CD14-positive monocyte (primary cell): ENCODE results near the gene DCAF6. TPM values are rescaled to one million over a fixed set of nuclear protein-coding genes. Genes with fewer than 3 reads are reported as not detected.

Experiments used
- DNase-seq, 3 donors: peaks; one replicate each; pipeline ENCODE4 v3.0.0-alpha.2; 2011 to 2022
- H2AFZ ChIP-seq: 2 replicates; pipeline ENCODE4 v1.6.0; 2012; ENCODE audit warnings: mild to moderate bottlenecking, low read depth, low read length, inconsistent platforms; ENCODE audit not compliant: insufficient read depth, poor library complexity, severe bottlenecking
- H3K27ac ChIP-seq, 2 donors: 1 replicate in 1 of 2; 2 replicates in 1 of 2; pipeline ENCODE4 v1.5.1; 2012 to 2013; ENCODE audit warnings: low read length in 2 of 2, control low read depth in 1 of 2, inconsistent platforms in 1 of 2, low read depth in 1 of 2, mild to moderate bottlenecking in 1 of 2
- H3K27me3 ChIP-seq, 2 donors: one replicate each; pipeline versions ENCODE4 v1.6.0 to v1.6.1; 2011 to 2013; ENCODE audit warnings: low read length in 2 of 2; ENCODE audit not compliant: control insufficient read depth in 2 of 2, insufficient read depth in 2 of 2
- H3K36me3 ChIP-seq, 2 donors: replicated peaks in 1 of 2; 1 replicate in 1 of 2; 2 replicates in 1 of 2; pipeline versions ENCODE4 v1.5.1 to v1.6.1; 2012 to 2013; ENCODE audit warnings: low read length in 2 of 2, control low read depth in 1 of 2, inconsistent platforms in 1 of 2, mild to moderate bottlenecking in 1 of 2; ENCODE audit not compliant: insufficient read depth in 2 of 2, control insufficient read depth in 1 of 2
- H3K4me1 ChIP-seq, 2 donors: 1 replicate in 1 of 2; 2 replicates in 1 of 2; pipeline versions ENCODE4 v1.5.1 to v1.6.1; 2012 to 2013; ENCODE audit warnings: low read length in 2 of 2, control low read depth in 1 of 2, inconsistent platforms in 1 of 2, mild to moderate bottlenecking in 1 of 2, moderate library complexity in 1 of 2; ENCODE audit not compliant: insufficient read depth in 2 of 2, control insufficient read depth in 1 of 2
- H3K4me2 ChIP-seq: replicated peaks from 2 replicates; pipeline ENCODE3; 2012; ENCODE audit warnings: low read length, moderate library complexity, mild to moderate bottlenecking; ENCODE audit not compliant: poor library complexity, severe bottlenecking; ENCODE audit errors: extremely low read depth
- H3K4me3 ChIP-seq, 3 experiments: fragments of 200-600 bp in 1 of 3; sonication (generic) in 1 of 3; replicated peaks in 1 of 3; 1 replicate in 2 of 3; 2 replicates in 1 of 3; pipeline ENCODE4 v1.5.1; 2011 to 2013; ENCODE audit warnings: low read length in 3 of 3, mild to moderate bottlenecking in 3 of 3, control low read depth in 2 of 3, low read depth in 2 of 3, inconsistent platforms in 1 of 3, moderate library complexity in 1 of 3
- H3K79me2 ChIP-seq: 2 replicates; pipeline ENCODE4 v1.6.0; 2012; ENCODE audit warnings: mild to moderate bottlenecking, control low read depth, inconsistent platforms, low read length, moderate library complexity; ENCODE audit not compliant: insufficient read depth
- H3K9ac ChIP-seq: 2 replicates; pipeline ENCODE4 v1.6.0; 2017; ENCODE audit warnings: low read length, mild to moderate bottlenecking; ENCODE audit not compliant: insufficient read depth, poor library complexity, severe bottlenecking
- H3K9me3 ChIP-seq, 2 donors: replicated peaks in 1 of 2; 1 replicate in 1 of 2; 2 replicates in 1 of 2; pipeline versions ENCODE4 v1.5.1 to v1.6.1; 2012 to 2013; ENCODE audit warnings: low read length in 2 of 2, control low read depth in 1 of 2; ENCODE audit not compliant: control insufficient read depth in 1 of 2, insufficient read depth in 1 of 2
- H4K20me1 ChIP-seq: 2 replicates; pipeline ENCODE4 v1.6.0; 2012; ENCODE audit warnings: mild to moderate bottlenecking, low read length, control low read depth, moderate library complexity; ENCODE audit not compliant: insufficient read depth
- H3K27ac Mint-ChIP-seq, 7 donors: one replicate each; pipeline ENCODE4 v1.8.0; 2020; ENCODE audit warnings: mild to moderate bottlenecking in 7 of 7, mixed read lengths in 7 of 7, moderate library complexity in 6 of 7, inconsistent platforms in 2 of 7
- H3K27me3 Mint-ChIP-seq, 3 donors: one replicate each; pipeline ENCODE4 v1.8.0; 2021 to 2022; ENCODE audit warnings: low read depth in 3 of 3, mild to moderate bottlenecking in 3 of 3, mixed read lengths in 3 of 3, moderate library complexity in 3 of 3, inconsistent platforms in 1 of 3
- H3K36me3 Mint-ChIP-seq, 2 donors: one replicate each; pipeline ENCODE4 v1.8.0; 2020; ENCODE audit warnings: mixed read lengths in 2 of 2, inconsistent platforms in 1 of 2, mild to moderate bottlenecking in 1 of 2
- H3K4me1 Mint-ChIP-seq: one replicate; pipeline ENCODE4 v1.8.0; 2020; ENCODE audit warnings: mild to moderate bottlenecking, mixed read lengths
- H3K4me3 Mint-ChIP-seq, 2 donors: one replicate each; pipeline ENCODE4 v1.8.0; 2020; ENCODE audit warnings: mild to moderate bottlenecking in 2 of 2, mixed read lengths in 2 of 2, moderate library complexity in 1 of 2
- H3K9me3 Mint-ChIP-seq, 7 donors: one replicate each; pipeline ENCODE4 v1.8.0; 2020 to 2022; ENCODE audit warnings: mixed read lengths in 7 of 7, mild to moderate bottlenecking in 6 of 7, moderate library complexity in 6 of 7, inconsistent platforms in 2 of 7
- WGBS: methylation state at CpG from one replicate; pipeline ENCODE4 v1.1.5; 2013; ENCODE audit warnings: missing lambda C conversion rate; ENCODE audit not compliant: insufficient coverage; 5-methylcytosine and 5-hydroxymethylcytosine counted together
- intact Hi-C, 2 donors: fragments of 100-400 bp; cut with micrococcal nuclease; formaldehyde crosslinking; loops; one replicate each; pipeline versions ENCODE4 v1.15.0 to v1.15.1; 2023
- polyA plus RNA-seq, 3 donors: library from polyadenylated mRNA; depleted of rRNA in 1 of 3; unstranded in 2 of 3; stranded (reverse) in 1 of 3; fragments of 300-500 nt in 2 of 3; fragments of >200 nt in 1 of 3; fragmentation: Illumina TruSeq in 2 of 3; gene quantifications; 1 replicate in 2 of 3; 2 replicates in 1 of 3; pipeline ENCODE4 v1.2.3, GENCODE V29; 2012 to 2021
- TF ChIP-seq, protein P1 (sequence below): fragments of 200-600 bp; IDR thresholded peaks from one replicate; pipeline ENCODE4 v1.8.0; 2022; ENCODE audit warnings: antibody characterized with exemption, mild to moderate bottlenecking

The DCAF6 gene
- polyA plus RNA-seq, 3 donors: 11.8 to 16.1 (median 11.9) TPM

DNA sequence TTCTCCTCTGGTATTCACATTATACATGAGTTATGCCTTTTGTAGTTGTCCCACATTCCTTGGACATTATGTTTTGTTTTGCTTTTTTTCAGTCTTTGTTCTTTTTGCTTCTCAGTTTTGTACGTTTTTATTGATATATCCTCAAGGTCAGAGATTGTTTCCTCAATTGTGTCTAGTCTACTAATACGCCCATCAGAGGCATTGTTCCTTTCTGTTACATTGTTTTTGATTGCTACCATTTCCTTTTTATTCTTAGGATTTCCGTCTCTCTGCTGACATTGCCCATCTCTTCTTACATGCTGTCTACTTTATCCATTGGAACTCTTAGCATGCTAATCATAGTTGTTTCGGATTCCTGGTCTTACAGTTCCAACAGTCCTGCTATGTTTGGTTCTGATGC, 28.2 kb downstream of the DCAF6 start:
- Histone ChIP-seq H3K27me3 (no peaks in the 10 kb centered on the region), H3K9me3 (no peaks in the 10 kb centered on the region), H3K4me1 (no peaks in the 10 kb centered on the region), H3K4me3 (no peak overlapping the region), H3K79me2 (peaks cover 4% of the 10 kb centered on the region), H3K9ac (no peak overlapping the region), H3K27ac (no peak overlapping the region), H3K4me2 (no peak overlapping the region), H4K20me1 (no peaks in the 10 kb centered on the region), H2AFZ (no peak overlapping the region), H3K36me3 (peaks cover 7 to 34% of the 10 kb centered on the region in 2 donors)
- peaks cover 0 to 3% (median 0%) of the 10 kb centered on the region in 7 donors for H3K9me3 Mint-ChIP-seq
- H3K27ac Mint-ChIP-seq: no peak overlapping the region
- DNase-seq: no peak
- no peak overlapping the region for H3K4me3 Mint-ChIP-seq
- intact Hi-C loops: no loop called here
- TF ChIP-seq, protein P1, sequence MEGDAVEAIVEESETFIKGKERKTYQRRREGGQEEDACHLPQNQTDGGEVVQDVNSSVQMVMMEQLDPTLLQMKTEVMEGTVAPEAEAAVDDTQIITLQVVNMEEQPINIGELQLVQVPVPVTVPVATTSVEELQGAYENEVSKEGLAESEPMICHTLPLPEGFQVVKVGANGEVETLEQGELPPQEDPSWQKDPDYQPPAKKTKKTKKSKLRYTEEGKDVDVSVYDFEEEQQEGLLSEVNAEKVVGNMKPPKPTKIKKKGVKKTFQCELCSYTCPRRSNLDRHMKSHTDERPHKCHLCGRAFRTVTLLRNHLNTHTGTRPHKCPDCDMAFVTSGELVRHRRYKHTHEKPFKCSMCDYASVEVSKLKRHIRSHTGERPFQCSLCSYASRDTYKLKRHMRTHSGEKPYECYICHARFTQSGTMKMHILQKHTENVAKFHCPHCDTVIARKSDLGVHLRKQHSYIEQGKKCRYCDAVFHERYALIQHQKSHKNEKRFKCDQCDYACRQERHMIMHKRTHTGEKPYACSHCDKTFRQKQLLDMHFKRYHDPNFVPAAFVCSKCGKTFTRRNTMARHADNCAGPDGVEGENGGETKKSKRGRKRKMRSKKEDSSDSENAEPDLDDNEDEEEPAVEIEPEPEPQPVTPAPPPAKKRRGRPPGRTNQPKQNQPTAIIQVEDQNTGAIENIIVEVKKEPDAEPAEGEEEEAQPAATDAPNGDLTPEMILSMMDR: no peak
- no peaks in the 10 kb centered on the region for H3K27me3 Mint-ChIP-seq
- H3K36me3 Mint-ChIP-seq: peaks cover 35 to 42% of the 10 kb centered on the region in 2 donors
- WGBS: no CpG with 5 or more reads among the region's 4 CpGs
- H3K4me1 Mint-ChIP-seq: peaks cover 4% of the 10 kb centered on the region

DNA sequence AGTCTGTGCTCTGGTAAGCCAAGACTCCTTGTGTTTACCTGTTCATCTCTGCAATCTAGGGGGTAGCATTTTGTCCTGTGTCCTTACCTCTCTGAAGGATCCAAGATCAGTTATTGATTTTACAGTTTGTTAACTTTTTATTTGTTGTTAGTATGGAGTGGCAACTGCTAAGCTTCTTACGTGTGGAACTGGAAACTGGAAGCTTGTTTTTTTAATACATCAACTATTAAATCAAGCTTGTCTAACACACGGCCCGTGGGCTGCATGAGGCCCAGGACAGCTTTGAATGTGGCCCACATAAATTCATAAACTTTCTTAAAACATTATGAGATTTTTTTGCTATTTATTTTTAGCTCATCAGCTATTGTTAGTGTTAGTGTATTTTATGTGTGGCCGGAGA, 29.6 kb downstream of the DCAF6 start:
- Histone ChIP-seq H3K4me2 (no peak overlapping the region), H3K9ac (no peak overlapping the region), H3K27ac (no peak overlapping the region), H3K27me3 (no peaks in the 10 kb centered on the region), H4K20me1 (no peaks in the 10 kb centered on the region), H3K36me3 (peaks cover 7 to 36% of the 10 kb centered on the region in 2 donors), H3K4me1 (no peaks in the 10 kb centered on the region), H2AFZ (no peak overlapping the region), H3K4me3 (no peak overlapping the region), H3K9me3 (no peaks in the 10 kb centered on the region), H3K79me2 (peaks cover 4% of the 10 kb centered on the region)
- Mint-ChIP-seq H3K27ac (no peak overlapping the region), H3K27me3 (no peaks in the 10 kb centered on the region), H3K9me3 (peaks cover 0 to 3% (median 0%) of the 10 kb centered on the region in 7 donors), H3K36me3 (peaks cover 30 to 38% of the 10 kb centered on the region in 2 donors), H3K4me3 (no peak overlapping the region), H3K4me1 (peaks cover 4% of the 10 kb centered on the region)
- intact Hi-C loops: no loop called here
- WGBS: no CpG with 5 or more reads among the region's 4 CpGs
- DNase-seq: no peak
- TF ChIP-seq, protein P1: no peak
